ENCODE measurements around the gene APBB2.

The APBB2 gene

DNA sequence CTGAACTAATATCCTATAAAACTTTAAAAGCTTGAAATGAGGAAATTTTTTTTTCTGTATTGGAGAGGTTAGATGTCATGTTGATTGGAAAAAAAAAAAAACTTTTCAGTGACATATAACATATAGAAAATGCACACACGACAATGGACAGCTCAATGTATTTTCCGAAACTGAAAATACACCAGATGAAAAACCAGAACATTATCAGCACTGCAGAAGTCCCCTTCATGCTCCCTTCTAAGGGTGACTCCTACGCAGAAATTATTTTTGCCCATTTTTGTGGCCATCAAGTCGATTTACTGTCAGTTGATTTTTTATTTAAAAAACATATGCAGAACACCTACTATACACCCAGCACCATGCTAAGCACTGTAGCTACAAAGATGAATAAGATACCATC lies 148.3 kb downstream of the APBB2 start:
- H2BK120ac ChIP-seq (ENCODE audit: insufficient read depth, low read length, poor library complexity): no peak overlapping the region

DNA sequence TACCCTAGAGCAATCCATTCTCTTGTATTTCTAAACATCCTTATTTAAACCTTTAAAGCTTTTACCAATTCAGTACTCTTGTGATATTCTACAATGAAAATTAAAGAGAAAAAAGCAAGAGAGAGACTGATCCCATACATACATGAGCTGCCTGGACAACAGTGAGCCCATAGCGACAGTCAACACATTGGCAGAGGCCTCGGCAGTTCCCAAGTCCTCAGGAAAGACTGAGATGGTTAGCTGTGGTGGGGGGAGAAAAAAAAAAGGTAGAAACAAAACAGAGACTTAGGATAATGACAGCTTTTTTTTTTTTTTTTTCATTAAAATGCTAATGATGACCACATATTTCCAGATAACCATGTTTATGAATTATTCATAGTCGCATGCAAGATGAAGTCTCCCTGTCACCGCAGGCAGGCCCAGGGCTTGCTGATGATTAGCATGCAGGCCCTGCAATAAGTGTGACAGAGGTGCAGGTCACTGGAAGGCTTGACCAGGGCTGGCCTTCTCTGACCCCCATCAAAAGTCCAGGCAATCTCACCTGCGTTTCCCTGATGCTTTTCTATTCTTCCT lies 148.8 kb downstream of the APBB2 start:
- H3K23ac ChIP-seq (ENCODE audit: low read length): no peak overlapping the region
- H2BK120ac ChIP-seq (ENCODE audit: insufficient read depth, low read length, poor library complexity): no peak overlapping the region
- H4K8ac ChIP-seq (ENCODE audit: low read depth, low read length): no peak overlapping the region
- H4K91ac ChIP-seq (ENCODE audit: low read depth, low read length): no peak overlapping the region
- no peak overlapping the region for H3K4me2 ChIP-seq (ENCODE audit: low read length)
- H3K9ac ChIP-seq (ENCODE audit: low read length): no peak overlapping the region
- no peak overlapping the region for H3K4me3 ChIP-seq (ENCODE audit: low read depth, low read length)
- WGBS (ENCODE audit: extremely low coverage, insufficient coverage, insufficient read length): no CpG with 5 or more reads among the region's 5 CpGs
- H4K12ac ChIP-seq (ENCODE audit: low read depth, low read length): no peak overlapping the region
- no peaks in the 10 kb centered on the region for H3K79me1 ChIP-seq (ENCODE audit: low read length)
- no peak overlapping the region for H3K18ac ChIP-seq (ENCODE audit: low read length)
- H3K36me3 ChIP-seq (ENCODE audit: control insufficient read depth in 1 of 2, insufficient read depth in 2 of 2, low read length in 2 of 2): peaks cover 0 to 3% of the 10 kb centered on the region in 2 experiments
- H3K4me1 ChIP-seq (ENCODE audit: control insufficient read depth in 1 of 2, insufficient read depth in 2 of 2, low read length in 2 of 2): peaks cover 2 to 10% of the 10 kb centered on the region in 2 experiments
- H3K27me3 ChIP-seq (ENCODE audit: insufficient read depth, low read length): no peaks in the 10 kb centered on the region
- no peak overlapping the region for H3K27ac ChIP-seq (ENCODE audit: low read depth, low read length)
- H2BK12ac ChIP-seq (ENCODE audit: low read length): no peak overlapping the region
- peaks cover 1% of the 10 kb centered on the region for H3K79me2 ChIP-seq (ENCODE audit: control insufficient read depth, insufficient read depth, low read length, poor library complexity)
- no peak overlapping the region for H3K4ac ChIP-seq (ENCODE audit: low read depth, low read length)
- DNase-seq: no peak
- H3K14ac ChIP-seq (ENCODE audit: low read length): no peak overlapping the region
- H2AFZ ChIP-seq (ENCODE audit: insufficient read depth, low read length, poor library complexity): no peak overlapping the region
- no peak overlapping the region for H2AK5ac ChIP-seq (ENCODE audit: low read length)
- H3K9me3 ChIP-seq (ENCODE audit: insufficient read depth, low read depth, low read length): no peaks in the 10 kb centered on the region
- H2BK5ac ChIP-seq (ENCODE audit: low read depth, low read length, poor library complexity): no peak overlapping the region

More for the DNA sequence above, 148.3 kb downstream of the APBB2 start:
- no peak overlapping the region for H2BK12ac ChIP-seq (ENCODE audit: low read length)
- H3K4ac ChIP-seq (ENCODE audit: low read depth, low read length): no peak overlapping the region
- WGBS (ENCODE audit: extremely low coverage, insufficient coverage, insufficient read length): no CpG with 5 or more reads among the region's 4 CpGs
- H3K36me3 ChIP-seq (ENCODE audit: control insufficient read depth in 1 of 2, insufficient read depth in 2 of 2, low read length in 2 of 2): peaks cover 0 to 3% of the 10 kb centered on the region in 2 experiments
- H3K23ac ChIP-seq (ENCODE audit: low read length): no peak overlapping the region
- peaks cover 2 to 8% of the 10 kb centered on the region in 2 experiments for H3K4me1 ChIP-seq (ENCODE audit: control insufficient read depth in 1 of 2, insufficient read depth in 2 of 2, low read length in 2 of 2)
- H2AFZ ChIP-seq (ENCODE audit: insufficient read depth, low read length, poor library complexity): no peak overlapping the region
- no peaks in the 10 kb centered on the region for H3K27me3 ChIP-seq (ENCODE audit: insufficient read depth, low read length)
- H4K91ac ChIP-seq (ENCODE audit: low read depth, low read length): no peak overlapping the region
- H3K27ac ChIP-seq (ENCODE audit: low read depth, low read length): no peak overlapping the region
- no peak for DNase-seq
- no peak overlapping the region for H4K12ac ChIP-seq (ENCODE audit: low read depth, low read length)
- no peak overlapping the region for H3K4me3 ChIP-seq (ENCODE audit: low read depth, low read length)
- H2AK5ac ChIP-seq (ENCODE audit: low read length): no peak overlapping the region
- H3K18ac ChIP-seq (ENCODE audit: low read length): no peak overlapping the region
- no peak overlapping the region for H3K9ac ChIP-seq (ENCODE audit: low read length)
- no peaks in the 10 kb centered on the region for H3K79me1 ChIP-seq (ENCODE audit: low read length)
- no peak overlapping the region for H2BK5ac ChIP-seq (ENCODE audit: low read depth, low read length, poor library complexity)
- H4K8ac ChIP-seq (ENCODE audit: low read depth, low read length): no peak overlapping the region
- no peak overlapping the region for H3K4me2 ChIP-seq (ENCODE audit: low read length)
- peaks cover 1% of the 10 kb centered on the region for H3K79me2 ChIP-seq (ENCODE audit: control insufficient read depth, insufficient read depth, low read length, poor library complexity)
- H3K9me3 ChIP-seq (ENCODE audit: insufficient read depth, low read depth, low read length): no peaks in the 10 kb centered on the region
- no peak overlapping the region for H3K14ac ChIP-seq (ENCODE audit: low read length)

GRCh38 chr4:41064953-41065352 lies 149.4 kb downstream of the APBB2 start:
- Histone ChIP-seq H3K36me3 (ENCODE audit: control insufficient read depth in 1 of 2, insufficient read depth in 2 of 2, low read length in 2 of 2) (peaks cover 0 to 3% of the 10 kb centered on the region in 2 experiments), H4K8ac (ENCODE audit: low read depth, low read length) (no peak overlapping the region), H3K27ac (ENCODE audit: low read depth, low read length) (no peak overlapping the region), H3K4me2 (ENCODE audit: low read length) (no peak overlapping the region), H4K91ac (ENCODE audit: low read depth, low read length) (no peak overlapping the region), H3K4me1 (ENCODE audit: control insufficient read depth in 1 of 2, insufficient read depth in 2 of 2, low read length in 2 of 2) (peaks cover 2 to 10% of the 10 kb centered on the region in 2 experiments), H2BK120ac (ENCODE audit: insufficient read depth, low read length, poor library complexity) (no peak overlapping the region), H2BK5ac (ENCODE audit: low read depth, low read length, poor library complexity) (no peak overlapping the region), H3K9me3 (ENCODE audit: insufficient read depth, low read depth, low read length) (no peaks in the 10 kb centered on the region), H3K14ac (ENCODE audit: low read length) (no peak overlapping the region), H3K18ac (ENCODE audit: low read length) (peak overlapping the region; percentile 48), H3K23ac (ENCODE audit: low read length) (no peak overlapping the region), H4K12ac (ENCODE audit: low read depth, low read length) (no peak overlapping the region), H3K27me3 (ENCODE audit: insufficient read depth, low read length) (no peaks in the 10 kb centered on the region), H2BK12ac (ENCODE audit: low read length) (no peak overlapping the region), H3K4ac (ENCODE audit: low read depth, low read length) (no peak overlapping the region), H3K79me2 (ENCODE audit: control insufficient read depth, insufficient read depth, low read length, poor library complexity) (peaks cover 1% of the 10 kb centered on the region), H3K79me1 (ENCODE audit: low read length) (no peaks in the 10 kb centered on the region), H3K9ac (ENCODE audit: low read length) (no peak overlapping the region), H2AFZ (ENCODE audit: insufficient read depth, low read length, poor library complexity) (no peak overlapping the region), H3K4me3 (ENCODE audit: low read depth, low read length) (no peak overlapping the region), H2AK5ac (ENCODE audit: low read length) (no peak overlapping the region)
- WGBS (ENCODE audit: extremely low coverage, insufficient coverage, insufficient read length): no CpG with 5 or more reads among the region's 3 CpGs
- no peak for DNase-seq

DNA sequence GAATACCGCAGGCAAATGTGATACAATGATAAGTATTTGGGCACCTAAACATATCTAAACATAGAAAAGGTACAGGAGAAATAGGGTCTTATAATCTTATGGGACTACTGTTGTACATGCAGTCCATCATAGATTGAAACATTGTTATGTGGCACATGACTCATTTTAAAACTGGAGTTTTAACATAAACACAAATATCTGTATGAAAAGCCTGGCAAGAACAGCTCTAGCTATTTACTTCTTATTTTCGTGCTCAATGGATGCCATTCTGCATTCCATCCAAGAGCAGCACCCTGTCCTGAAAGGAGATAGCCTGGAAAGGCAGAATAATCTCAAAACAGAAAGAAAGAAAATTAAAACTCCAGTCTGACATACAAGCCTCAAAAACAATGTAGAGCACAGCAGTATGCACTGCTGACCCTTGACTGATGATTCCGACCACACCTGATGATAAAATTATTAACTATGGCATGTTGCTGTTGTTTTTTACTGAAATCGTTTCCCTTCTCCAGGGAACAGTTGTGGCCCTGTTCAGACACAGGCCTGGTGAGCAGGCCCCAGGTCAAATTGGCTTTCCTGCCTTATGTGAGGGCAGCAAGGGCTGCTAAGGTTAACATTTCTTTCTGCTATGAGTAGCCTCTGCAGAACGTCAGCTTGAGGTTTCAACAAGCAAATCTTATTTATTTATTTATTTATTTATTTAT lies 152.7 kb downstream of the APBB2 start:
- H2BK5ac ChIP-seq (ENCODE audit: low read depth, low read length, poor library complexity): no peak overlapping the region
- no peak overlapping the region for H2BK120ac ChIP-seq (ENCODE audit: insufficient read depth, low read length, poor library complexity)
- H3K79me2 ChIP-seq (ENCODE audit: control insufficient read depth, insufficient read depth, low read length, poor library complexity): peaks cover 1% of the 10 kb centered on the region
- no peak overlapping the region for H3K9ac ChIP-seq (ENCODE audit: low read length)
- no CpG with 5 or more reads among the region's 5 CpGs for WGBS (ENCODE audit: extremely low coverage, insufficient coverage, insufficient read length)
- peaks cover 0 to 3% of the 10 kb centered on the region in 2 experiments for H3K36me3 ChIP-seq (ENCODE audit: control insufficient read depth in 1 of 2, insufficient read depth in 2 of 2, low read length in 2 of 2)
- no peak overlapping the region for H2BK12ac ChIP-seq (ENCODE audit: low read length)
- H3K79me1 ChIP-seq (ENCODE audit: low read length): no peaks in the 10 kb centered on the region
- H2AK5ac ChIP-seq (ENCODE audit: low read length): no peak overlapping the region
- H3K23ac ChIP-seq (ENCODE audit: low read length): no peak overlapping the region
- H3K4me2 ChIP-seq (ENCODE audit: low read length): no peak overlapping the region
- no peaks in the 10 kb centered on the region for H3K27me3 ChIP-seq (ENCODE audit: insufficient read depth, low read length)
- no peak overlapping the region for H3K18ac ChIP-seq (ENCODE audit: low read length)
- H4K91ac ChIP-seq (ENCODE audit: low read depth, low read length): no peak overlapping the region
- H4K8ac ChIP-seq (ENCODE audit: low read depth, low read length): no peak overlapping the region
- no peak for DNase-seq
- H3K4ac ChIP-seq (ENCODE audit: low read depth, low read length): no peak overlapping the region
- H3K27ac ChIP-seq (ENCODE audit: low read depth, low read length): peak overlapping the region; percentile 46
- H3K4me1 ChIP-seq (ENCODE audit: control insufficient read depth in 1 of 2, insufficient read depth in 2 of 2, low read length in 2 of 2): peaks cover 6 to 13% of the 10 kb centered on the region in 2 experiments
- H4K12ac ChIP-seq (ENCODE audit: low read depth, low read length): no peak overlapping the region
- H3K9me3 ChIP-seq (ENCODE audit: insufficient read depth, low read depth, low read length): no peaks in the 10 kb centered on the region
- H3K4me3 ChIP-seq (ENCODE audit: low read depth, low read length): no peak overlapping the region
- H3K14ac ChIP-seq (ENCODE audit: low read length): no peak overlapping the region
- H2AFZ ChIP-seq (ENCODE audit: insufficient read depth, low read length, poor library complexity): no peak overlapping the region
